GM12891 (cell line): Measurements from ENCODE around the gene COL12A1.

ENCODE experiments used
- PAX5 ChIP-seq: IDR thresholded peaks from 2 replicates; pipeline ENCODE4 v1.6.1; 2011; ENCODE audit warnings: low read length, moderate library complexity, mild to moderate bottlenecking; ENCODE audit not compliant: insufficient read depth, severe bottlenecking
- POLR2A ChIP-seq: IDR thresholded peaks from 2 replicates; pipeline ENCODE4 v1.6.1; 2011; ENCODE audit warnings: low read depth, low read length, control low read depth
- POLR2AphosphoS5 ChIP-seq: IDR thresholded peaks from 2 replicates; pipeline ENCODE4 v1.6.1; 2011; ENCODE audit warnings: low read depth, low read length, control low read depth
- SPI1 ChIP-seq: IDR thresholded peaks from 2 replicates; pipeline ENCODE4 v1.6.1; 2011; ENCODE audit warnings: low read depth, low read length, control low read depth
- TAF1 ChIP-seq: IDR thresholded peaks from 2 replicates; pipeline ENCODE4 v1.6.1; 2011; ENCODE audit warnings: low read depth, low read length, control low read depth

- TF ChIP-seq POLR2AphosphoS5: no peak
- TF ChIP-seq POLR2A: no peak
- TF ChIP-seq PAX5: no peak
- TF ChIP-seq SPI1: no peak
- no peak for TF ChIP-seq TAF1
These were observed 119.8 kb downstream of the COL12A1 start for GRCh38 chr6:75085931-75086635.
